ENCODE measurements around the gene CCDC9.

GRCh38 chr19:47236072-47236675, 20.2 kb upstream of the CCDC9 start:
- TF ChIP-seq POLR2A (IDR thresholded peaks at IDR 0.05), result no peak
- TF ChIP-seq, protein P1, sequence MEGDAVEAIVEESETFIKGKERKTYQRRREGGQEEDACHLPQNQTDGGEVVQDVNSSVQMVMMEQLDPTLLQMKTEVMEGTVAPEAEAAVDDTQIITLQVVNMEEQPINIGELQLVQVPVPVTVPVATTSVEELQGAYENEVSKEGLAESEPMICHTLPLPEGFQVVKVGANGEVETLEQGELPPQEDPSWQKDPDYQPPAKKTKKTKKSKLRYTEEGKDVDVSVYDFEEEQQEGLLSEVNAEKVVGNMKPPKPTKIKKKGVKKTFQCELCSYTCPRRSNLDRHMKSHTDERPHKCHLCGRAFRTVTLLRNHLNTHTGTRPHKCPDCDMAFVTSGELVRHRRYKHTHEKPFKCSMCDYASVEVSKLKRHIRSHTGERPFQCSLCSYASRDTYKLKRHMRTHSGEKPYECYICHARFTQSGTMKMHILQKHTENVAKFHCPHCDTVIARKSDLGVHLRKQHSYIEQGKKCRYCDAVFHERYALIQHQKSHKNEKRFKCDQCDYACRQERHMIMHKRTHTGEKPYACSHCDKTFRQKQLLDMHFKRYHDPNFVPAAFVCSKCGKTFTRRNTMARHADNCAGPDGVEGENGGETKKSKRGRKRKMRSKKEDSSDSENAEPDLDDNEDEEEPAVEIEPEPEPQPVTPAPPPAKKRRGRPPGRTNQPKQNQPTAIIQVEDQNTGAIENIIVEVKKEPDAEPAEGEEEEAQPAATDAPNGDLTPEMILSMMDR (IDR thresholded peaks at IDR 0.05 in 4 of 5, conservative IDR thresholded peaks at IDR 0.05 in 1 of 5), result no peak
